ENCODE measurements around the gene SNRPF.

DNA sequence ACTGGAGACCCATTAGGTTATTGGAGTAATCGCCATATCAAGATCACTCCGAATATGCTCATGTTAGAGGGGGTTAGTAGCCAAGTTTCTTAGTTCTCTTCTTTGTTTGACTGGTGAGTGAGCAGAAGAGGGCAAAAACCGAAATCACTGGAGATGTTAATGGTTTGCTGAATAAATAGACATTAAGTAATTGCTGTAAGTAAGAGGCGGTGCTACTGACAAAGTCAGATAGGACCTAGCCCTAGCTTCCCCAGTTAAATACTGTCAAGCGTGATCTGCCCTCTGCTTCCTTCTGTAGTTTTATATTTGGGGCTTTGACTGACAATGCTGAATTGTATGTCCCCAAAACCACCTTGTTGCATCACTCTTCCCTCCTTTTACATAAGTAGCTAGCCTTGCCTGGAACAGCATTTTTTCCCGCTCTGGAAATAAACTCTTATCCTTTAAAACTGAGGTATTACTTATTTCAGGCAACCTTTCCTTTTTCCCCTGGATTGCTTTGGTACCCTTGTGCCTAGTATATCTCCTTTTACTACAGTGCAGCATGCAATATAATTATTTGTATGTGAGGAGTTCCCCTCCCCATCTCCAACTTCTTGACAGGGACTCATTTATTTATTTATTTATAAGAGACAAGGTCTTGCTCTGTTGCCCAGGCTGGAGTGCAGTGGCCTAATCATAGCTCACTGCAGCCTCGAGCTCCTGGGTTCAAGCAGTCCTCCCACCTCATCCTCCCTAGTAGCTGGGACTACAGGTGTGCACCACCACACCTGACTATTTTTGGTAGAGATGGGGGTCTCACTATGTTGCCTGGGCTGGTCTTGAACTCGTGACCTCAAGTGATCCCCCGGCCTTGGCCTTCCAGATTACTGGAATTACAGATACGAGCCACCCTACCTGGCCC lies 1.4 kb downstream of the SNRPF start:
- TF ChIP-seq, protein P1, sequence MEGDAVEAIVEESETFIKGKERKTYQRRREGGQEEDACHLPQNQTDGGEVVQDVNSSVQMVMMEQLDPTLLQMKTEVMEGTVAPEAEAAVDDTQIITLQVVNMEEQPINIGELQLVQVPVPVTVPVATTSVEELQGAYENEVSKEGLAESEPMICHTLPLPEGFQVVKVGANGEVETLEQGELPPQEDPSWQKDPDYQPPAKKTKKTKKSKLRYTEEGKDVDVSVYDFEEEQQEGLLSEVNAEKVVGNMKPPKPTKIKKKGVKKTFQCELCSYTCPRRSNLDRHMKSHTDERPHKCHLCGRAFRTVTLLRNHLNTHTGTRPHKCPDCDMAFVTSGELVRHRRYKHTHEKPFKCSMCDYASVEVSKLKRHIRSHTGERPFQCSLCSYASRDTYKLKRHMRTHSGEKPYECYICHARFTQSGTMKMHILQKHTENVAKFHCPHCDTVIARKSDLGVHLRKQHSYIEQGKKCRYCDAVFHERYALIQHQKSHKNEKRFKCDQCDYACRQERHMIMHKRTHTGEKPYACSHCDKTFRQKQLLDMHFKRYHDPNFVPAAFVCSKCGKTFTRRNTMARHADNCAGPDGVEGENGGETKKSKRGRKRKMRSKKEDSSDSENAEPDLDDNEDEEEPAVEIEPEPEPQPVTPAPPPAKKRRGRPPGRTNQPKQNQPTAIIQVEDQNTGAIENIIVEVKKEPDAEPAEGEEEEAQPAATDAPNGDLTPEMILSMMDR (IDR thresholded peaks at IDR 0.05): no peak
- TF ChIP-seq POLR2A (IDR thresholded peaks at IDR 0.05): no peak
